Measurements from ENCODE around the gene RPS18. TPM values are rescaled to one million over a fixed set of nuclear protein-coding genes. Genes with fewer than 3 reads are reported as not detected.

The RPS18 gene
- total and polyA plus RNA-seq, 9 of the 15 experiments (the other 6 are each of a cell fraction or from before 2014, with no cell fraction given): 5,023 to 17,516 (median 8,131) TPM

DNA sequence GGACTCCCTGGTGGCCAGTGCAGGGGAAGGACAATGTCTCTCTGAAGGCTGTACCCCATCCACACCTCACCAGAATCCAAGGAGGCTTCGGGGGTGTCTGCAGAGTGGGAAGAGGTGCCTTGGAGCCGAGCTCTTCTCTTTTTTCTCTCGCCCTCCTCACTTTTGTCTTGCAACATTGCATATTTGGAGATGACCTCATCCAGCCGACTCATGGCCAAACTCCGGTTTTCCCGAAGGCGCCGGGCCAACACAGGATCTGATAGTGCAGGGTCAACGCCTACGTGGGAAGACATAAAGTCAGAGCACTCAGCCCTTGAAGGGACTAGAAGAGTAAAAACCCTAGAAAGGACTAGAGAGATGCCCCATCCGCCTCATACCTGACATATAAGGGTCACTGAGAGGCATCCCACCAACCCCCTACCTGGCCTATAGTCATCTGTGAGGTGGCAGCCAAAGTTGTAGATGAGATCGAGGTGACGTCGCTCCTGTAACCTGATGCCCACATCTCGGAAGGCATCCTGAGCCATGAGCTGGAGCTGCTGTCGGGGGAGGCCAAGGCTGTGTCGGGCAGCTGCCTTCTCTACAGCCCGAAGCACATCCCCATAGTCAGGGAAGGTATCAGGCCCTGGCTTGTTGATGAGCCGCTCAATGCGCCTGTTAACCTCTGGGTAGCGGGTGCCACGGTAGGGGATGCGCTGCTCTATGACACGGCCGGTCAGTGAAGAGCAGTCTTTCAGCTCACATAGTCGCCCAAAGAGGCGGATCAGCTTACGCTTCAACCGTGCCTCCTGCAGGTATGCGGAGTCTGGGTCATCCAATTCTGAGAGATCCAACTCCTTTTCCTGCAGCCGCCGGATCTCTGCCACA lies 48.7 kb downstream of the RPS18 start (continued):
- TF ChIP-seq KDM1A (IDR thresholded peaks at IDR 0.05) (no peak), YBX1 (IDR thresholded peaks at IDR 0.05) (no peak), BACH1 (tag; IDR thresholded peaks at IDR 0.05) (peak; percentile 50; the same call in 1 of the 2 replicates), KAT7 (CRISPR knock-in tag; IDR thresholded peaks at IDR 0.05; ENCODE audit: borderline replicate concordance) (0 out of 2 replicates have a peak, but pooled peaks have one; percentile 37), XRCC5 (IDR thresholded peaks at IDR 0.05; ENCODE audit: low read depth, low read length) (no peak), L3MBTL2 (IDR thresholded peaks at IDR 0.05) (peak; percentile 26; the same call in 1 of the 2 replicates), ZNF695 (CRISPR knock-in tag; IDR thresholded peaks at IDR 0.05) (no peak), SRF (CRISPR knock-in tag; IDR thresholded peaks at IDR 0.05) (no peak), EWSR1 (IDR thresholded peaks at IDR 0.05; ENCODE audit: borderline replicate concordance, low read depth, partially characterized antibody) (no peak), JUN (IDR thresholded peaks at IDR 0.05; ENCODE audit: borderline replicate concordance, low read depth, low read length) (peak; percentile 93), JUN (CRISPR knock-in tag; IDR thresholded peaks at IDR 0.05; ENCODE audit: borderline replicate concordance) (peak; percentile 94; the same call in 1 of the 2 replicates), RBM34 (IDR thresholded peaks at IDR 0.05; ENCODE audit: borderline replicate concordance, insufficient read depth, low read length) (no peak), SP1 (CRISPR knock-in tag; IDR thresholded peaks at IDR 0.05) (peak; percentile 52; the same call in 1 of the 2 replicates)
- TF ChIP-seq, protein P1, sequence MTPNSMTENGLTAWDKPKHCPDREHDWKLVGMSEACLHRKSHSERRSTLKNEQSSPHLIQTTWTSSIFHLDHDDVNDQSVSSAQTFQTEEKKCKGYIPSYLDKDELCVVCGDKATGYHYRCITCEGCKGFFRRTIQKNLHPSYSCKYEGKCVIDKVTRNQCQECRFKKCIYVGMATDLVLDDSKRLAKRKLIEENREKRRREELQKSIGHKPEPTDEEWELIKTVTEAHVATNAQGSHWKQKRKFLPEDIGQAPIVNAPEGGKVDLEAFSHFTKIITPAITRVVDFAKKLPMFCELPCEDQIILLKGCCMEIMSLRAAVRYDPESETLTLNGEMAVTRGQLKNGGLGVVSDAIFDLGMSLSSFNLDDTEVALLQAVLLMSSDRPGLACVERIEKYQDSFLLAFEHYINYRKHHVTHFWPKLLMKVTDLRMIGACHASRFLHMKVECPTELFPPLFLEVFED (CRISPR knock-in tag; conservative IDR thresholded peaks at IDR 0.05): no peak; the same call in 1 of the 2 replicates
- TF ChIP-seq, protein P2, sequence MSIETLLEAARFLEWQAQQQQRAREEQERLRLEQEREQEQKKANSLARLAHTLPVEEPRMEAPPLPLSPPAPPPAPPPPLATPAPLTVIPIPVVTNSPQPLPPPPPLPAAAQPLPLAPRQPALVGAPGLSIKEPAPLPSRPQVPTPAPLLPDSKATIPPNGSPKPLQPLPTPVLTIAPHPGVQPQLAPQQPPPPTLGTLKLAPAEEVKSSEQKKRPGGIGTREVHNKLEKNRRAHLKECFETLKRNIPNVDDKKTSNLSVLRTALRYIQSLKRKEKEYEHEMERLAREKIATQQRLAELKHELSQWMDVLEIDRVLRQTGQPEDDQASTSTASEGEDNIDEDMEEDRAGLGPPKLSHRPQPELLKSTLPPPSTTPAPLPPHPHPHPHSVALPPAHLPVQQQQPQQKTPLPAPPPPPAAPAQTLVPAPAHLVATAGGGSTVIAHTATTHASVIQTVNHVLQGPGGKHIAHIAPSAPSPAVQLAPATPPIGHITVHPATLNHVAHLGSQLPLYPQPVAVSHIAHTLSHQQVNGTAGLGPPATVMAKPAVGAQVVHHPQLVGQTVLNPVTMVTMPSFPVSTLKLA (conservative IDR thresholded peaks at IDR 0.05): 0 out of 4 replicates have a peak, but pooled peaks of 1 of the 2 experiments have one; percentile 36
- TF ChIP-seq, protein P3, sequence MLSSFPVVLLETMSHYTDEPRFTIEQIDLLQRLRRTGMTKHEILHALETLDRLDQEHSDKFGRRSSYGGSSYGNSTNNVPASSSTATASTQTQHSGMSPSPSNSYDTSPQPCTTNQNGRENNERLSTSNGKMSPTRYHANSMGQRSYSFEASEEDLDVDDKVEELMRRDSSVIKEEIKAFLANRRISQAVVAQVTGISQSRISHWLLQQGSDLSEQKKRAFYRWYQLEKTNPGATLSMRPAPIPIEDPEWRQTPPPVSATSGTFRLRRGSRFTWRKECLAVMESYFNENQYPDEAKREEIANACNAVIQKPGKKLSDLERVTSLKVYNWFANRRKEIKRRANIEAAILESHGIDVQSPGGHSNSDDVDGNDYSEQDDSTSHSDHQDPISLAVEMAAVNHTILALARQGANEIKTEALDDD (IDR thresholded peaks at IDR 0.05): no peak
- TF ChIP-seq, protein P4, sequence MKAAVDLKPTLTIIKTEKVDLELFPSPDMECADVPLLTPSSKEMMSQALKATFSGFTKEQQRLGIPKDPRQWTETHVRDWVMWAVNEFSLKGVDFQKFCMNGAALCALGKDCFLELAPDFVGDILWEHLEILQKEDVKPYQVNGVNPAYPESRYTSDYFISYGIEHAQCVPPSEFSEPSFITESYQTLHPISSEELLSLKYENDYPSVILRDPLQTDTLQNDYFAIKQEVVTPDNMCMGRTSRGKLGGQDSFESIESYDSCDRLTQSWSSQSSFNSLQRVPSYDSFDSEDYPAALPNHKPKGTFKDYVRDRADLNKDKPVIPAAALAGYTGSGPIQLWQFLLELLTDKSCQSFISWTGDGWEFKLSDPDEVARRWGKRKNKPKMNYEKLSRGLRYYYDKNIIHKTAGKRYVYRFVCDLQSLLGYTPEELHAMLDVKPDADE (conservative IDR thresholded peaks at IDR 0.05; ENCODE audit: control insufficient read depth, low read depth, low read length): no peak
- TF ChIP-seq, protein P5, sequence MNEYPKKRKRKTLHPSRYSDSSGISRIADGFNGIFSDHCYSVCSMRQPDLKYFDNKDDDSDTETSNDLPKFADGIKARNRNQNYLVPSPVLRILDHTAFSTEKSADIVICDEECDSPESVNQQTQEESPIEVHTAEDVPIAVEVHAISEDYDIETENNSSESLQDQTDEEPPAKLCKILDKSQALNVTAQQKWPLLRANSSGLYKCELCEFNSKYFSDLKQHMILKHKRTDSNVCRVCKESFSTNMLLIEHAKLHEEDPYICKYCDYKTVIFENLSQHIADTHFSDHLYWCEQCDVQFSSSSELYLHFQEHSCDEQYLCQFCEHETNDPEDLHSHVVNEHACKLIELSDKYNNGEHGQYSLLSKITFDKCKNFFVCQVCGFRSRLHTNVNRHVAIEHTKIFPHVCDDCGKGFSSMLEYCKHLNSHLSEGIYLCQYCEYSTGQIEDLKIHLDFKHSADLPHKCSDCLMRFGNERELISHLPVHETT (CRISPR knock-in tag; conservative IDR thresholded peaks at IDR 0.05 in 1 of 2, IDR thresholded peaks at IDR 0.05 in 1 of 2): peak in 1 of 2 experiments; percentile 72; a peak in 1 of 4 replicates

All from K562 (cell line).